ENCODE results near the gene C12orf43.

Gene C12orf43

DNA sequence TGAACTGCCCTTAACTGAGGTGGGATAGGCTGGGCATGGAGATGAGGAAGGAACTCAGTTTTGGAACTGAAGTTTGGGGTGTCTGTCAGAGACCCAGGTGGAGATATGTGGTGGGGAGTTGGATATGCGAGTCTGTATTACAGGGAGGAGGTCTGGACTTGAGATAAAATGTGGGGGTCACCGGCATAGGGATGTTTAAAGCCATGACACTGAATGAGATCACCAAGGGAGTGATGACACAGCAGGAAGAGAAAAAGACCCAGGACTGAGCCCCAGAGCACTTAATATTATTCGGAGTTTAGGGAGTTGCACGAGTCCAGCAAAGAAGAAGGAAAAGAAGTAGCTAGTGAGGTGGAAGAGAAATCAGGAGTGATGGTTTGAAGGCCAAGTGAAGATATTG is 26.8 kb upstream of the C12orf43 start:
- no peak overlapping the region for H3K4me3 Mint-ChIP-seq
- no peaks in the 10 kb centered on the region for H3K36me3 Mint-ChIP-seq (ENCODE audit: low read depth)
- H3K4me1 Mint-ChIP-seq (ENCODE audit: low read depth) = peaks cover 8% of the 10 kb centered on the region
- peaks cover 23% of the 10 kb centered on the region for H3K27me3 Mint-ChIP-seq (ENCODE audit: low read depth)
- no peak overlapping the region for H3K27ac Mint-ChIP-seq
- H3K9me3 Mint-ChIP-seq = no peaks in the 10 kb centered on the region
- DNase-seq (ENCODE audit: low spot score) = no peak

- Mint-ChIP-seq H3K4me1 (ENCODE audit: low read depth) (peaks cover 35% of the 10 kb centered on the region), H3K9me3 (no peaks in the 10 kb centered on the region), H3K36me3 (ENCODE audit: low read depth) (peaks cover 14% of the 10 kb centered on the region), H3K4me3 (peak within 1 kb of the TSS; percentile 94), H3K27me3 (ENCODE audit: low read depth) (peaks cover 15% of the 10 kb centered on the region), H3K27ac (peak within 1 kb of the TSS; percentile 89)
- DNase-seq (ENCODE audit: low spot score) = peak; percentile 36
Measured at GRCh38 chr12:121038861-121039668, 22.8 kb upstream of the C12orf43 start, which contains the start of gene OASL. Gene OASL, minus strand, starts transcription at chr12:121039246. Its CDS starts 275 bp downstream, at chr12:121038971.

GRCh38 chr12:121036810-121037326 is 20.6 kb upstream of the C12orf43 start:
- peak; percentile 56 for DNase-seq (ENCODE audit: low spot score)
- peak overlapping the region; percentile 78 for H3K27ac Mint-ChIP-seq
- peaks cover 48% of the 10 kb centered on the region for H3K4me1 Mint-ChIP-seq (ENCODE audit: low read depth)
- H3K36me3 Mint-ChIP-seq (ENCODE audit: low read depth) = peaks cover 24% of the 10 kb centered on the region
- peak overlapping the region; percentile 94 for H3K4me3 Mint-ChIP-seq
- H3K27me3 Mint-ChIP-seq (ENCODE audit: low read depth) = peaks cover 6% of the 10 kb centered on the region
- no peaks in the 10 kb centered on the region for H3K9me3 Mint-ChIP-seq

DNA sequence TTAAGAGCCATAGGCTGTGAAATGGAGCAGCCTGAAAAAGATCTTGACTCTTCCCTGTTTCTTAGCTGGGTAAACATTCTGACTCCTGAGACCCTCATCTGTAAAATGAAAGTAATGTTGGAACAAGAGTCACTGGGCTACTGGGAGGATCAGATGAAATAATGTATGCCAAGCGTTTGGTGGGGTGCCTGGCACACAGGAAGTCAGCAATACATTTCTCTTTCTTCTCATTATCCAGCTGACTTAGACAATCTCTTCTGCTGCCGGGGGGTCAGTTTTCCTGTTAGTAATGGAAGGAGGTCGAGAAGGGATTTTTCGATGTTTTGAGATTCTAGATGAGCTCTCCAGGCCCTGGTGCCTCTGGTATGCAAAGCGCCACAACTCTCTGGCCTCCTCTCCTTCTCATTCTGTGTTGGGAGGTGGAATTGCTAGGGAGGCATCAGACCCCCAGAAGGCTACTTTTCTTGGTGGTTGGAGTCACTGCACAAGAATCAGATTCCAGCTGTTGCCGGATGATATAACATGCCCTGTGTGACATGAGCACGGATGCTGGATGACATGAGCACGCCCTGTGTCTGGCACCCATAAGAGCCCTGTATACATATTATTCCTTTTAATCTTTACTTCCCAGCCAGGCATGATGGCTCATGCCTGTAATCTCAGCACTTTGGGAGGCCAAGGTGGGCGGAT is 18.5 kb upstream of the C12orf43 start:
- peak overlapping the region; percentile 86 for H3K27ac Mint-ChIP-seq
- H3K27me3 Mint-ChIP-seq (ENCODE audit: low read depth) = no peaks in the 10 kb centered on the region
- peak overlapping the region; percentile 69 for H3K4me3 Mint-ChIP-seq
- peaks cover 48% of the 10 kb centered on the region for H3K4me1 Mint-ChIP-seq (ENCODE audit: low read depth)
- no peak for DNase-seq (ENCODE audit: low spot score)
- H3K9me3 Mint-ChIP-seq = no peaks in the 10 kb centered on the region
- peaks cover 29% of the 10 kb centered on the region for H3K36me3 Mint-ChIP-seq (ENCODE audit: low read depth)

GRCh38 chr12:121033625-121034349 is 17.5 kb upstream of the C12orf43 start:
- peak overlapping the region; percentile 86 for H3K27ac Mint-ChIP-seq
- H3K9me3 Mint-ChIP-seq = no peaks in the 10 kb centered on the region
- peak; percentile 67 for DNase-seq (ENCODE audit: low spot score)
- H3K4me1 Mint-ChIP-seq (ENCODE audit: low read depth) = peaks cover 46% of the 10 kb centered on the region
- peak overlapping the region; percentile 69 for H3K4me3 Mint-ChIP-seq
- peaks cover 29% of the 10 kb centered on the region for H3K36me3 Mint-ChIP-seq (ENCODE audit: low read depth)
- H3K27me3 Mint-ChIP-seq (ENCODE audit: low read depth) = no peaks in the 10 kb centered on the region

DNA sequence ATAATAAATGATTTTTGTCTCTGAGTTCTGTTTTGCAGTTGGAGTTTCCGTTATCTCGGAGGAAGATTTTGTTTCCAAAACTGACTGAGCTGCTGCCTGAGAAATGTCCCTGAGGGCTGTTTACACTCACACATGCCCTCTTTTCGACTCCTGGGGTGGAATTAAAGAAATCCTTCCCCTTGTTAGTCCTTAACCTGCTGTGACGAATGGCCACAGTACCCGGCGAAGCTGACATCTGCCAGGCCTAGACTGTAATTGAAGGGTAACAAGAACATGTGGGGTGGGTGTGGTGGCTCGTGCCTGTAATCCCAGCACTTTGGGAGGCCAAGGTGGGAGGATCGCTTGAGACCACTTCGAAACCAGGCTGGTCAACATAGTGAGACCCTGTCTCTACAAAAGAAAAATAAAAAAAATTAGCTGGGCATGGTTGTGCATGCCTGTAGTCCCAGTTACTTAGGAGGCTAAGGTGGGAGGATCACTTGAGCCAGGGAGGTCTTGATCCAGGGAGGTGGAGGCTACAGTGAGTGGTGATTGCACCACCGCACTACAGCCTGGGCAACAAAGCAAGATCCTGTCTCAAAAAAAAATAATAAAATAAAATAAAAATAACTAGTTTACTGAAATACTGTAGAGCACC is 14.4 kb upstream of the C12orf43 start:
- Mint-ChIP-seq H3K4me3 (no peak overlapping the region), H3K27ac (no peak overlapping the region), H3K4me1 (ENCODE audit: low read depth) (peaks cover 31% of the 10 kb centered on the region), H3K9me3 (no peaks in the 10 kb centered on the region), H3K36me3 (ENCODE audit: low read depth) (peaks cover 36% of the 10 kb centered on the region), H3K27me3 (ENCODE audit: low read depth) (no peaks in the 10 kb centered on the region)
- no peak for DNase-seq (ENCODE audit: low spot score)

GRCh38 chr12:121026274-121027045 is 10.2 kb upstream of the C12orf43 start:
- no peaks in the 10 kb centered on the region for H3K9me3 Mint-ChIP-seq
- no peak overlapping the region for H3K4me3 Mint-ChIP-seq
- H3K4me1 Mint-ChIP-seq (ENCODE audit: low read depth) = peaks cover 2% of the 10 kb centered on the region
- peaks cover 22% of the 10 kb centered on the region for H3K36me3 Mint-ChIP-seq (ENCODE audit: low read depth)
- no peaks in the 10 kb centered on the region for H3K27me3 Mint-ChIP-seq (ENCODE audit: low read depth)
- H3K27ac Mint-ChIP-seq = no peak overlapping the region
- no peak for DNase-seq (ENCODE audit: low spot score)

GRCh38 chr12:121025442-121026226 is 9.3 kb upstream of the C12orf43 start:
- Mint-ChIP-seq H3K4me3 (no peak overlapping the region), H3K9me3 (no peaks in the 10 kb centered on the region), H3K27ac (no peak overlapping the region), H3K4me1 (ENCODE audit: low read depth) (peaks cover 2% of the 10 kb centered on the region), H3K36me3 (ENCODE audit: low read depth) (peaks cover 20% of the 10 kb centered on the region), H3K27me3 (ENCODE audit: low read depth) (no peaks in the 10 kb centered on the region)
- DNase-seq (ENCODE audit: low spot score) = no peak

GRCh38 chr12:121023799-121024198 is 7.5 kb upstream of the C12orf43 start:
- Mint-ChIP-seq H3K27me3 (ENCODE audit: low read depth) (no peaks in the 10 kb centered on the region), H3K4me3 (no peak overlapping the region), H3K36me3 (ENCODE audit: low read depth) (peaks cover 17% of the 10 kb centered on the region), H3K27ac (no peak overlapping the region), H3K9me3 (no peaks in the 10 kb centered on the region), H3K4me1 (ENCODE audit: low read depth) (peaks cover 2% of the 10 kb centered on the region)
- DNase-seq (ENCODE audit: low spot score) = no peak

- H3K27me3 Mint-ChIP-seq (ENCODE audit: low read depth) = no peaks in the 10 kb centered on the region
- no peaks in the 10 kb centered on the region for H3K4me1 Mint-ChIP-seq (ENCODE audit: low read depth)
- no peak overlapping the region for H3K27ac Mint-ChIP-seq
- DNase-seq (ENCODE audit: low spot score) = no peak
- H3K4me3 Mint-ChIP-seq = no peak overlapping the region
- H3K9me3 Mint-ChIP-seq = no peaks in the 10 kb centered on the region
- H3K36me3 Mint-ChIP-seq (ENCODE audit: low read depth) = peaks cover 17% of the 10 kb centered on the region
Measured at GRCh38 chr12:121022713-121023112, 6.4 kb upstream of the C12orf43 start.

- no peaks in the 10 kb centered on the region for H3K4me1 Mint-ChIP-seq (ENCODE audit: low read depth)
- no peak overlapping the region for H3K4me3 Mint-ChIP-seq
- no peak for DNase-seq (ENCODE audit: low spot score)
- H3K9me3 Mint-ChIP-seq = no peaks in the 10 kb centered on the region
- H3K27ac Mint-ChIP-seq = no peak overlapping the region
- H3K27me3 Mint-ChIP-seq (ENCODE audit: low read depth) = no peaks in the 10 kb centered on the region
- peaks cover 10% of the 10 kb centered on the region for H3K36me3 Mint-ChIP-seq (ENCODE audit: low read depth)
Measured at GRCh38 chr12:121021754-121022153, 5.5 kb upstream of the C12orf43 start.

GRCh38 chr12:121018860-121019617 is 2.8 kb upstream of the C12orf43 start:
- H3K27me3 Mint-ChIP-seq (ENCODE audit: low read depth) = no peaks in the 10 kb centered on the region
- no peak for DNase-seq (ENCODE audit: low spot score)
- H3K27ac Mint-ChIP-seq = no peak overlapping the region
- H3K36me3 Mint-ChIP-seq (ENCODE audit: low read depth) = peaks cover 4% of the 10 kb centered on the region
- peaks cover 10% of the 10 kb centered on the region for H3K4me1 Mint-ChIP-seq (ENCODE audit: low read depth)
- H3K4me3 Mint-ChIP-seq = no peak overlapping the region
- H3K9me3 Mint-ChIP-seq = no peaks in the 10 kb centered on the region
